ENCODE results near the gene PRELP.
A peak's percentile ranks its signal among the peaks of the same experiment; 100 is the strongest.

Gene PRELP

GRCh38 chr1:203488539-203488938, 12.9 kb downstream of the PRELP start:
- Histone ChIP-seq H3K9ac (no peak overlapping the region), H3K36me3 (ENCODE audit: insufficient read depth) (no peaks in the 10 kb centered on the region), H2AFZ (ENCODE audit: low read depth) (peak overlapping the region; percentile 75; the same call in 1 of the 2 replicates), H3K79me2 (ENCODE audit: insufficient read depth, low read depth) (no peaks in the 10 kb centered on the region), H3K4me1 (ENCODE audit: low read depth, poor library complexity, severe bottlenecking) (peaks cover 12% of the 10 kb centered on the region), H4K20me1 (ENCODE audit: insufficient read depth) (no peaks in the 10 kb centered on the region), H3K4me3 (IDR thresholded peaks at IDR 0.05; ENCODE audit: insufficient read depth, low read depth, low read length) (no peak overlapping the region), H3K27ac (no peak overlapping the region), H3K4me2 (no peak overlapping the region), H3K27me3 (ENCODE audit: insufficient read depth, low read depth) (no peaks in the 10 kb centered on the region)
- TF ChIP-seq, protein P1, sequence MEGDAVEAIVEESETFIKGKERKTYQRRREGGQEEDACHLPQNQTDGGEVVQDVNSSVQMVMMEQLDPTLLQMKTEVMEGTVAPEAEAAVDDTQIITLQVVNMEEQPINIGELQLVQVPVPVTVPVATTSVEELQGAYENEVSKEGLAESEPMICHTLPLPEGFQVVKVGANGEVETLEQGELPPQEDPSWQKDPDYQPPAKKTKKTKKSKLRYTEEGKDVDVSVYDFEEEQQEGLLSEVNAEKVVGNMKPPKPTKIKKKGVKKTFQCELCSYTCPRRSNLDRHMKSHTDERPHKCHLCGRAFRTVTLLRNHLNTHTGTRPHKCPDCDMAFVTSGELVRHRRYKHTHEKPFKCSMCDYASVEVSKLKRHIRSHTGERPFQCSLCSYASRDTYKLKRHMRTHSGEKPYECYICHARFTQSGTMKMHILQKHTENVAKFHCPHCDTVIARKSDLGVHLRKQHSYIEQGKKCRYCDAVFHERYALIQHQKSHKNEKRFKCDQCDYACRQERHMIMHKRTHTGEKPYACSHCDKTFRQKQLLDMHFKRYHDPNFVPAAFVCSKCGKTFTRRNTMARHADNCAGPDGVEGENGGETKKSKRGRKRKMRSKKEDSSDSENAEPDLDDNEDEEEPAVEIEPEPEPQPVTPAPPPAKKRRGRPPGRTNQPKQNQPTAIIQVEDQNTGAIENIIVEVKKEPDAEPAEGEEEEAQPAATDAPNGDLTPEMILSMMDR (conservative IDR thresholded peaks at IDR 0.05; ENCODE audit: low read depth, low read length), result no peak

GRCh38 chr1:203490607-203491006, 15.0 kb downstream of the PRELP start:
- Histone ChIP-seq H3K9ac (no peak overlapping the region), H3K27ac (no peak overlapping the region), H2AFZ (ENCODE audit: low read depth) (no peak overlapping the region), H3K79me2 (ENCODE audit: insufficient read depth, low read depth) (no peaks in the 10 kb centered on the region), H3K4me2 (no peak overlapping the region), H3K27me3 (ENCODE audit: insufficient read depth, low read depth) (no peaks in the 10 kb centered on the region), H3K36me3 (ENCODE audit: insufficient read depth) (no peaks in the 10 kb centered on the region), H3K4me3 (IDR thresholded peaks at IDR 0.05; ENCODE audit: insufficient read depth, low read depth, low read length) (no peak overlapping the region), H4K20me1 (ENCODE audit: insufficient read depth) (no peaks in the 10 kb centered on the region), H3K4me1 (ENCODE audit: low read depth, poor library complexity, severe bottlenecking) (peaks cover 12% of the 10 kb centered on the region)
- TF ChIP-seq, protein P1 (conservative IDR thresholded peaks at IDR 0.05; ENCODE audit: low read depth, low read length), result no peak

- Histone ChIP-seq H2AFZ (ENCODE audit: low read depth) (no peak overlapping the region), H3K27me3 (ENCODE audit: insufficient read depth, low read depth) (no peaks in the 10 kb centered on the region), H3K4me3 (IDR thresholded peaks at IDR 0.05; ENCODE audit: insufficient read depth, low read depth, low read length) (no peak overlapping the region), H3K79me2 (ENCODE audit: insufficient read depth, low read depth) (no peaks in the 10 kb centered on the region), H3K4me2 (no peak overlapping the region), H4K20me1 (ENCODE audit: insufficient read depth) (no peaks in the 10 kb centered on the region), H3K9ac (no peak overlapping the region), H3K36me3 (ENCODE audit: insufficient read depth) (no peaks in the 10 kb centered on the region), H3K27ac (no peak overlapping the region), H3K4me1 (ENCODE audit: low read depth, poor library complexity, severe bottlenecking) (peaks cover 12% of the 10 kb centered on the region)
- TF ChIP-seq, protein P1 (conservative IDR thresholded peaks at IDR 0.05; ENCODE audit: low read depth, low read length), result no peak
Observed at GRCh38 chr1:203491664-203492063, 16.1 kb downstream of the PRELP start.

- TF ChIP-seq, protein P1 (conservative IDR thresholded peaks at IDR 0.05; ENCODE audit: low read depth, low read length), result no peak
- Histone ChIP-seq H3K4me2 (no peak overlapping the region), H3K36me3 (ENCODE audit: insufficient read depth) (no peaks in the 10 kb centered on the region), H3K9ac (no peak overlapping the region), H3K27ac (no peak overlapping the region), H3K4me3 (IDR thresholded peaks at IDR 0.05; ENCODE audit: insufficient read depth, low read depth, low read length) (no peak overlapping the region), H3K27me3 (ENCODE audit: insufficient read depth, low read depth) (no peaks in the 10 kb centered on the region), H3K4me1 (ENCODE audit: low read depth, poor library complexity, severe bottlenecking) (peaks cover 8% of the 10 kb centered on the region), H2AFZ (ENCODE audit: low read depth) (no peak overlapping the region), H4K20me1 (ENCODE audit: insufficient read depth) (no peaks in the 10 kb centered on the region), H3K79me2 (ENCODE audit: insufficient read depth, low read depth) (no peaks in the 10 kb centered on the region)
Observed at GRCh38 chr1:203492082-203492747, 16.6 kb downstream of the PRELP start.
